ENCODE results near the gene ZNF19. TPM values are rescaled to one million over a fixed set of nuclear protein-coding genes. Genes with fewer than 3 reads are reported as not detected.

Gene ZNF19
- total and polyA plus RNA-seq, 9 of the 15 experiments (the other 6 are each of a cell fraction or from before 2014, with no cell fraction given): 1.2 to 2.8 (median 1.8) TPM

DNA sequence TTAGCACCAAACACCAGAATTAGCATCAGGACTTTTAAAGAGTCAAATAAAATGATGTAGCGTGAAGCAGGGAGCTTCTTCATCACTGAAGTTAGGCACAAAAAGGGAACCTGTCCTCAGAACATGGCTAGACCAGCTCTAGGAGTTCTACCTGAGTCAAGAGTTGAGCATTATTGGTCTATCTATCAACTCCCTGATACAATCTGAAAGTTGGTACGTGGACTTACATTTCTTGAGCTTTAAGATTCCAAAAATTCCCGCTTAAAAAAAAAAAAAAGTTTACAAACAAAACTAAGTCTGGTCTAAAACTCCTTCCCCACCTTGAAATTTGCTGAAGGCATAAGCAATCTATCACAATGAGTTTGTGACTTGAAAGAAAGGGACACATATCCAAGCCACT is 59.5 kb downstream of the ZNF19 start:
- Histone ChIP-seq H3K9me3 (replicated peaks; ENCODE audit: control insufficient read depth, insufficient read depth, low read depth, low read length) (no peaks in the 10 kb centered on the region), H3K79me2 (ENCODE audit: control insufficient read depth, insufficient read depth, low read length) (no peaks in the 10 kb centered on the region), H3K36me3 (ENCODE audit: control insufficient read depth, insufficient read depth, low read length) (no peaks in the 10 kb centered on the region), H2AFZ (ENCODE audit: low read depth, low read length) (no peak overlapping the region), H3K9ac (ENCODE audit: insufficient read depth in 1 of 2, low read depth in 2 of 2, low read length in 2 of 2) (no peak overlapping the region), H3K27ac (ENCODE audit: extremely low read depth, low read depth, low read length) (no peak overlapping the region), H4K20me1 (replicated peaks; ENCODE audit: control insufficient read depth, insufficient read depth, low read length) (0 out of 2 replicates have a peak, but pooled peaks cover 8% of the 10 kb centered on the region), H3K4me1 (replicated peaks in 1 of 2; ENCODE audit: control insufficient read depth in 2 of 2, insufficient read depth in 2 of 2, low read length in 2 of 2) (peaks cover 18 to 21% of the 10 kb centered on the region in 2 experiments; a peak in 4 of 5 replicates), H3K27me3 (ENCODE audit: control insufficient read depth in 2 of 2, insufficient read depth in 2 of 2, low read length in 2 of 2) (peaks cover 13 to 57% of the 10 kb centered on the region in 2 experiments; a peak in 4 of 5 replicates), H3K9me1 (ENCODE audit: control insufficient read depth, insufficient read depth, low read length) (peaks cover 3% of the 10 kb centered on the region), H3K4me2 (ENCODE audit: insufficient read depth, low read length) (no peak overlapping the region), H3K4me3 (no peak overlapping the region)
- ChIA-PET CTCF (ENCODE audit: low intra/inter-chr PET ratio) (no interaction called here), POLR2A (interaction anchor here (0.6 kb wide), 2 partner anchors 16 to 53 kb away, joined by 3 read pairs; no protein-coding TSS in a partner anchor)
- ATAC-seq: no peak
- intact Hi-C loops (cut with micrococcal nuclease): no loop called here
- BruUV-seq (replicated peaks): no TSS peak
- TF ChIP-seq BCL6 (CRISPR knock-in tag; IDR thresholded peaks at IDR 0.05) (no peak), PHF20 (IDR thresholded peaks at IDR 0.05; ENCODE audit: partially characterized antibody) (no peak), ZNF143 (CRISPR knock-in tag; IDR thresholded peaks at IDR 0.05) (no peak), MAFK (IDR thresholded peaks at IDR 0.05; ENCODE audit: low read length) (no peak), NCOA1 (IDR thresholded peaks at IDR 0.05; ENCODE audit: low read depth) (no peak), PTTG1 (tag; IDR thresholded peaks at IDR 0.05; ENCODE audit: low read depth) (no peak), GABPB2 (CRISPR knock-in tag; conservative IDR thresholded peaks at IDR 0.05) (no peak), SAFB2 (IDR thresholded peaks at IDR 0.05; ENCODE audit: borderline replicate concordance, low read depth, low read length, severe bottlenecking) (no peak), ARID1B (IDR thresholded peaks at IDR 0.05) (no peak), CHD2 (IDR thresholded peaks at IDR 0.05; ENCODE audit: low read depth, low read length) (no peak), MTF1 (CRISPR knock-in tag; IDR thresholded peaks at IDR 0.05; ENCODE audit: borderline replicate concordance) (no peak), BRD9 (IDR thresholded peaks at IDR 0.05; ENCODE audit: low read depth, partially characterized antibody) (no peak), TBL1XR1 (IDR thresholded peaks at IDR 0.05; ENCODE audit: low read length in 2 of 2) (no peak), SNIP1 (IDR thresholded peaks at IDR 0.05; ENCODE audit: low read depth) (no peak), ZNF347 (CRISPR knock-in tag; IDR thresholded peaks at IDR 0.05; ENCODE audit: low read depth) (no peak), DIDO1 (tag; IDR thresholded peaks at IDR 0.05; ENCODE audit: low read depth) (no peak)
- TF ChIP-seq, protein P1, sequence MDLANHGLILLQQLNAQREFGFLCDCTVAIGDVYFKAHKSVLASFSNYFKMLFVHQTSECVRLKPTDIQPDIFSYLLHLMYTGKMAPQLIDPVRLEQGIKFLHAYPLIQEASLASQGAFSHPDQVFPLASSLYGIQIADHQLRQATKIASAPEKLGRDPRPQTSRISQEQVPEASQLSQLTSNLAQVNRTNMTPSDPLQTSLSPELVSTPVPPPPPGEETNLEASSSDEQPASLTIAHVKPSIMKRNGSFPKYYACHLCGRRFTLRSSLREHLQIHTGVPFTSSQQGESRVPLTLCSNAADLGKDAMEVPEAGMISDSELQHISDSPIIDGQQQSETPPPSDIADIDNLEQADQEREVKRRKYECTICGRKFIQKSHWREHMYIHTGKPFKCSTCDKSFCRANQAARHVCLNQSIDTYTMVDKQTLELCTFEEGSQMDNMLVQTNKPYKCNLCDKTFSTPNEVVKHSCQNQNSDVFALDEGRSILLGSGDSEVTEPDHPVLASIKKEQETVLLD (IDR thresholded peaks at IDR 0.05): no peak
- TF ChIP-seq, protein P2, sequence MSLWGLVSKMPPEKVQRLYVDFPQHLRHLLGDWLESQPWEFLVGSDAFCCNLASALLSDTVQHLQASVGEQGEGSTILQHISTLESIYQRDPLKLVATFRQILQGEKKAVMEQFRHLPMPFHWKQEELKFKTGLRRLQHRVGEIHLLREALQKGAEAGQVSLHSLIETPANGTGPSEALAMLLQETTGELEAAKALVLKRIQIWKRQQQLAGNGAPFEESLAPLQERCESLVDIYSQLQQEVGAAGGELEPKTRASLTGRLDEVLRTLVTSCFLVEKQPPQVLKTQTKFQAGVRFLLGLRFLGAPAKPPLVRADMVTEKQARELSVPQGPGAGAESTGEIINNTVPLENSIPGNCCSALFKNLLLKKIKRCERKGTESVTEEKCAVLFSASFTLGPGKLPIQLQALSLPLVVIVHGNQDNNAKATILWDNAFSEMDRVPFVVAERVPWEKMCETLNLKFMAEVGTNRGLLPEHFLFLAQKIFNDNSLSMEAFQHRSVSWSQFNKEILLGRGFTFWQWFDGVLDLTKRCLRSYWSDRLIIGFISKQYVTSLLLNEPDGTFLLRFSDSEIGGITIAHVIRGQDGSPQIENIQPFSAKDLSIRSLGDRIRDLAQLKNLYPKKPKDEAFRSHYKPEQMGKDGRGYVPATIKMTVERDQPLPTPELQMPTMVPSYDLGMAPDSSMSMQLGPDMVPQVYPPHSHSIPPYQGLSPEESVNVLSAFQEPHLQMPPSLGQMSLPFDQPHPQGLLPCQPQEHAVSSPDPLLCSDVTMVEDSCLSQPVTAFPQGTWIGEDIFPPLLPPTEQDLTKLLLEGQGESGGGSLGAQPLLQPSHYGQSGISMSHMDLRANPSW (CRISPR knock-in tag; IDR thresholded peaks at IDR 0.05): no peak
- TF ChIP-seq, protein P3, sequence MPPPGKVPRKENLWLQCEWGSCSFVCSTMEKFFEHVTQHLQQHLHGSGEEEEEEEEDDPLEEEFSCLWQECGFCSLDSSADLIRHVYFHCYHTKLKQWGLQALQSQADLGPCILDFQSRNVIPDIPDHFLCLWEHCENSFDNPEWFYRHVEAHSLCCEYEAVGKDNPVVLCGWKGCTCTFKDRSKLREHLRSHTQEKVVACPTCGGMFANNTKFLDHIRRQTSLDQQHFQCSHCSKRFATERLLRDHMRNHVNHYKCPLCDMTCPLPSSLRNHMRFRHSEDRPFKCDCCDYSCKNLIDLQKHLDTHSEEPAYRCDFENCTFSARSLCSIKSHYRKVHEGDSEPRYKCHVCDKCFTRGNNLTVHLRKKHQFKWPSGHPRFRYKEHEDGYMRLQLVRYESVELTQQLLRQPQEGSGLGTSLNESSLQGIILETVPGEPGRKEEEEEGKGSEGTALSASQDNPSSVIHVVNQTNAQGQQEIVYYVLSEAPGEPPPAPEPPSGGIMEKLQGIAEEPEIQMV (tag; conservative IDR thresholded peaks at IDR 0.05; ENCODE audit: low read depth): no peak
- no peak for FAIRE-seq
- no peak for DNase-seq (ENCODE audit: extremely low read depth in 1 of 4, low spot score in 3 of 4)
- WGBS (ENCODE audit: insufficient coverage, low coverage, missing lambda C conversion rate): 24% methylated on average over 3 of the region's 3 CpGs
- in situ Hi-C loops (cut with MboI): loop anchor here (10.0 kb wide), 1 partner anchor 155 kb away; no protein-coding TSS in a partner anchor
